Esophagus muscularis mucosa (tissue), 2 donors: ENCODE measurements around the gene ZNF484.

Source experiments
- EP300 ChIP-seq: sonication (generic); formaldehyde crosslinking; IDR thresholded peaks from one replicate; pipeline ENCODE4 v1.6.1; 2017; ENCODE audit warnings: antibody characterized with exemption
- POLR2A ChIP-seq: fragments of 450-650 bp; IDR thresholded peaks from one replicate; pipeline ENCODE4 v1.6.1; 2017; ENCODE audit warnings: antibody characterized with exemption, moderate library complexity, mild to moderate bottlenecking, low read depth

DNA sequence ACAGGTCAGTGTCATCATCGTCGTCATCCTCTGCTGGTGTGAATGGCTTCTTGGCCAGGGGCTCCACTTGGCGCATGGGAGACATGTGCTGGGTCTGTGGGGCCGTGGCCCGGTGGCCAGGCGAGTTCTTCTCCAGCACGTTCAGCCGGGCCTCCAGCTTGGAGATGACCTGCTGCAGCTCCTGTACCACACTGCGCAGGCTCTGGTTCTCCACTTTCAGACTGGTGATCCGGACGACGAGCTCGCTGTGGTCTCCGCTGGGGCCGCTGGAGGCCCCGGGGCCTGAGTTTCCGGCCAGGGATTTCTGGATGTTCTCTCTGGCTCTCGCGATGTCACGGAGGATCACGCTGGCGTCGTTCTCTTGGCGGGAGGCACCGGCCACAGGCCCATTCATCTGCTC is 40.6 kb downstream of the ZNF484 start:
- TF ChIP-seq EP300: no peak
- no peak for TF ChIP-seq POLR2A
